Hepatocyte (in vitro differentiated cells): ENCODE results near the gene SPAG6. TPM values are rescaled to one million over a fixed set of nuclear protein-coding genes. Genes with fewer than 3 reads are reported as not detected.

Experiments
- DNase-seq: peaks from one replicate; pipeline ENCODE4 v3.0.0-alpha.2; 2016; ENCODE audit warnings: low spot score
- H2AFZ ChIP-seq: fragments of 200-600 bp; sonication (generic); 2 replicates; pipeline ENCODE4 v1.6.0; 2016; ENCODE audit warnings: antibody characterized with exemption, mild to moderate bottlenecking
- H3K27ac ChIP-seq: fragments of 200-600 bp; sonication (generic); 2 replicates; pipeline ENCODE4 v1.5.1; 2016; ENCODE audit warnings: mild to moderate bottlenecking
- H3K27me3 ChIP-seq: fragments of 200-600 bp; sonication (generic); 2 replicates; pipeline ENCODE4 v1.6.1; 2016
- H3K36me3 ChIP-seq: fragments of 200-600 bp; sonication (generic); replicated peaks from 2 replicates; pipeline ENCODE4 v1.5.1; 2016; ENCODE audit warnings: low read depth; ENCODE audit not compliant: insufficient read depth
- H3K4me1 ChIP-seq: fragments of 200-600 bp; sonication (generic); 2 replicates; pipeline ENCODE4 v1.5.1; 2016; ENCODE audit warnings: mild to moderate bottlenecking, moderate library complexity; ENCODE audit not compliant: insufficient read depth
- H3K4me2 ChIP-seq: fragments of 200-600 bp; sonication (generic); 2 replicates; pipeline ENCODE4 v1.6.0; 2016
- H3K4me3 ChIP-seq: fragments of 200-600 bp; sonication (generic); 2 replicates; pipeline ENCODE4 v1.5.1; 2016; ENCODE audit warnings: mild to moderate bottlenecking
- H3K79me2 ChIP-seq: fragments of 200-600 bp; sonication (generic); 2 replicates; pipeline ENCODE4 v1.6.0; 2017; ENCODE audit warnings: mild to moderate bottlenecking
- H3K9me2 ChIP-seq: fragments of 200-600 bp; sonication (generic); replicated peaks from 2 replicates; pipeline ENCODE4 v1.6.0; 2017; ENCODE audit warnings: mild to moderate bottlenecking; ENCODE audit not compliant: insufficient read depth
- H3K9me3 ChIP-seq: fragments of 200-600 bp; sonication (generic); 2 replicates; pipeline ENCODE4 v1.5.1; 2016; ENCODE audit warnings: low read depth, mild to moderate bottlenecking
- H4K20me1 ChIP-seq: fragments of 200-600 bp; sonication (generic); 2 replicates; pipeline ENCODE4 v1.6.0; 2016; ENCODE audit warnings: mild to moderate bottlenecking; ENCODE audit not compliant: insufficient read depth, poor library complexity, severe bottlenecking
- EZH2 ChIP-seq: fragments of 200-600 bp; sonication (generic); IDR thresholded peaks from 2 replicates; pipeline ENCODE4 v1.6.1; 2016; ENCODE audit warnings: antibody characterized with exemption, mild to moderate bottlenecking, borderline replicate concordance
- EZH2phosphoT487 ChIP-seq: fragments of 200-600 bp; sonication (generic); IDR thresholded peaks from one replicate; pipeline ENCODE4 v1.6.1; 2018; ENCODE audit warnings: antibody characterized with exemption, mild to moderate bottlenecking, low read depth, moderate library complexity; ENCODE audit not compliant: unreplicated experiment, severe bottlenecking
- WGBS: methylation state at CpG from one replicate; pipeline ENCODE4 v1.1.6; 2016; ENCODE audit warnings: low lambda C conversion rate; ENCODE audit errors: missing lambda C conversion rate; 5-methylcytosine and 5-hydroxymethylcytosine counted together
- polyA plus RNA-seq: library from polyadenylated mRNA; unstranded; fragments of >200 nt; fragmentation: Nextera tagmentation; extraction: Ambion mirVana; gene quantifications from 2 replicates; pipeline ENCODE4 v1.2.1, GENCODE V29; 2016
- total RNA-seq: library from RNA; depleted of rRNA; stranded (reverse); fragments of >200 nt; gene quantifications from 2 replicates; pipeline ENCODE4 v1.2.3, GENCODE V29; 2014
- TF ChIP-seq, protein P1 (sequence below): fragments of 200-600 bp; sonication (generic); IDR thresholded peaks from 2 replicates; pipeline ENCODE4 v1.5.1; 2016; ENCODE audit warnings: antibody characterized with exemption, mild to moderate bottlenecking; ENCODE audit not compliant: poor library complexity

Gene SPAG6
- total and polyA plus RNA-seq, 2 experiments from 2014 or later: 0.17 TPM; not detected in 1

DNA sequence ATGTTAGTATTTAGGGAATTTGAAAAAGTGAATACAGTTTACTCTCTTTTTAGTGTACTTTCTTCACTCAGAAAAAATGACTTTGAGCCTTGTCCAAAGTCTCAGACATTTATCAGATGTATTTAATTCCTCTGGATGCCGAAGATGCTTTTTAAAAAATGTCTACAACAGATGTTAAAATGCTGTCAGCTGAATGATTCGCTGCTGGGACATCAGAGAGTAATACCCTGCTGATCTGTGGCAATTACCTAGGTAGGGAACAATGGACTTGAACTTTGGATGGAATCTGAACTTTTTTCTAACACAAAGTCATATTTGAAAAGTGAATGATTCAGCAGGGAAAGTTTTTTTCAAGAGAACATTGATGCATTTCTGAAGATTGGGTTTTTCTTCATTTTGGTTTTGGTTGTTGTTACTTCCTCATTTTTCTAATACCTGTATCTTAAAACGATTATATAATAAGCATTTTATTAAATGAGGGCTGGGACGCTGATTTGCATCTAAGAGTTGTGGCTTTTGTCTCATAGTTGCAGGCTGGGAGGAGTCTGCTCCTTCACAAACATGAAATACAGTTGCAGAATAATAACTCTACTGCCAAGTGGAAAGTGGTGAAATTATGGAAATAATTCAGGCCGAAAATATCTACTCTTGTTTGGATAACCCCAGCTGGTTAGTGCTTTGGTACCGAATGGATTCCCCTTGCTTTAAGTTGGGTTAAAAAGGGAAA, 98.0 kb downstream of the SPAG6 start:
- Histone ChIP-seq H3K4me1 (peaks cover 24% of the 10 kb centered on the region), H4K20me1 (no peaks in the 10 kb centered on the region), H3K79me2 (peaks cover 15% of the 10 kb centered on the region), H3K36me3 (no peaks in the 10 kb centered on the region), H3K27ac (no peak overlapping the region), H3K4me2 (no peak overlapping the region), H3K9me2 (no peaks in the 10 kb centered on the region), H3K4me3 (no peak overlapping the region), H2AFZ (no peak overlapping the region), H3K9me3 (no peaks in the 10 kb centered on the region), H3K27me3 (no peaks in the 10 kb centered on the region)
- no peak for TF ChIP-seq EZH2phosphoT487
- DNase-seq: no peak
- WGBS: 68% methylated on average over 6 of the region's 6 CpGs

DNA sequence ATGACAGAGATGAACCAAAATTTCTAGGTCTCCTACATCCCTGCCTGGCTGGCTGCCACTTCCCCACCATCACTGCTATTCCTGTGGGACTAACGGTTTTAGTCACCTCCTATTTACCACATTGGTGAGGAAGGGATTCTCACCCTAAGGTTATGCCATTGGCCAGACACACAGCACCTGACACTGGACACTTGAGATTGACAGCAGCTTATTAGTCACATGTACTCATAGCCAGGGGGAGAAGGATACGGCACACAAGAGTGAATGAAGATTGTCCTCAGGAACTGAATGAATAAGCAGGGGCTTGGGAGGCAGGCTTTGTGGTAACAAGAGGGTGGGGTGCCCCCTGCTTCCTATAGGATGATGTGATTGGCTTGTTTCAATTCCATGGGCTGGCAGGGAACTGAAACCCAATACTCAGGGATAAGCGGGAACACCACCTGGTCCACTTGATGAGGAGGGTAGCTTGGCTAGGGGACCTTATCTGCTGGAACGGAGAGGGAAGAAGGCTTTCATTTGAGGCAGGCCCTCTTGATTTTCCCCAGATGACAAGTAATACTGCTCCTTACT, 99.0 kb downstream of the SPAG6 start:
- 90% methylated on average over 4 of the region's 4 CpGs for WGBS

DNA sequence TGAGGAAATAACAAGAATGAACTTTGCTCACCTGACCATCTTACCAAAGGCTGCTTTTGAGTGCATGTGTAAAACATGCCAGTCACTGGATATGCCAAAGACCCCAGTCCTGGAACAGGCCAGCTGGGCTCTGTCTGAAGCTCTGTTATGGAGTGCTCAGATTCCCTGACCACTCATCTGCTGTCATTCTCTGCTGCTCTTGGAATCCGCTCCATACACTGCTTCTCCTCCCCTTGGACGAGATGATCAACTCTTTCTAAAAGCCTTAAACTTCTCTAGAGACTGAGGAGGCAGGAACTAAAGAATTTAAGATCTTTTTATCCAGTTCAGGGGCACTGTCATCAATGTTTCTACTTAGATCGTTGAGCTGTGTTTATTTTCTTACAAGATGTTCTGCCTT, 100.2 kb downstream of the SPAG6 start:
- no peaks in the 10 kb centered on the region for H3K36me3 ChIP-seq
- H3K27ac ChIP-seq: peak overlapping the region; percentile 17
- no peaks in the 10 kb centered on the region for H3K9me2 ChIP-seq
- H3K79me2 ChIP-seq: no peaks in the 10 kb centered on the region
- H3K4me2 ChIP-seq: no peak overlapping the region
- H4K20me1 ChIP-seq: no peaks in the 10 kb centered on the region
- 38% methylated on average over 3 of the region's 3 CpGs for WGBS
- H3K9me3 ChIP-seq: no peaks in the 10 kb centered on the region
- no peak overlapping the region for H3K4me3 ChIP-seq
- H3K27me3 ChIP-seq: no peaks in the 10 kb centered on the region
- peaks cover 18% of the 10 kb centered on the region for H3K4me1 ChIP-seq
- DNase-seq: no peak
- TF ChIP-seq, protein P1, sequence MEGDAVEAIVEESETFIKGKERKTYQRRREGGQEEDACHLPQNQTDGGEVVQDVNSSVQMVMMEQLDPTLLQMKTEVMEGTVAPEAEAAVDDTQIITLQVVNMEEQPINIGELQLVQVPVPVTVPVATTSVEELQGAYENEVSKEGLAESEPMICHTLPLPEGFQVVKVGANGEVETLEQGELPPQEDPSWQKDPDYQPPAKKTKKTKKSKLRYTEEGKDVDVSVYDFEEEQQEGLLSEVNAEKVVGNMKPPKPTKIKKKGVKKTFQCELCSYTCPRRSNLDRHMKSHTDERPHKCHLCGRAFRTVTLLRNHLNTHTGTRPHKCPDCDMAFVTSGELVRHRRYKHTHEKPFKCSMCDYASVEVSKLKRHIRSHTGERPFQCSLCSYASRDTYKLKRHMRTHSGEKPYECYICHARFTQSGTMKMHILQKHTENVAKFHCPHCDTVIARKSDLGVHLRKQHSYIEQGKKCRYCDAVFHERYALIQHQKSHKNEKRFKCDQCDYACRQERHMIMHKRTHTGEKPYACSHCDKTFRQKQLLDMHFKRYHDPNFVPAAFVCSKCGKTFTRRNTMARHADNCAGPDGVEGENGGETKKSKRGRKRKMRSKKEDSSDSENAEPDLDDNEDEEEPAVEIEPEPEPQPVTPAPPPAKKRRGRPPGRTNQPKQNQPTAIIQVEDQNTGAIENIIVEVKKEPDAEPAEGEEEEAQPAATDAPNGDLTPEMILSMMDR: no peak
- TF ChIP-seq EZH2: no peak
- no peak for TF ChIP-seq EZH2phosphoT487
- peak overlapping the region; percentile 37 for H2AFZ ChIP-seq

More for the DNA sequence above, 99.0 kb downstream of the SPAG6 start:
- DNase-seq: no peak
- Histone ChIP-seq H3K4me3 (no peak overlapping the region), H4K20me1 (no peaks in the 10 kb centered on the region), H3K9me2 (no peaks in the 10 kb centered on the region), H3K79me2 (peaks cover 5% of the 10 kb centered on the region), H3K4me1 (peaks cover 18% of the 10 kb centered on the region), H3K27ac (no peak overlapping the region), H3K4me2 (no peak overlapping the region), H3K9me3 (no peaks in the 10 kb centered on the region), H3K27me3 (no peaks in the 10 kb centered on the region), H2AFZ (no peak overlapping the region), H3K36me3 (no peaks in the 10 kb centered on the region)
- TF ChIP-seq EZH2: no peak
- TF ChIP-seq, protein P1: no peak
- no peak for TF ChIP-seq EZH2phosphoT487

DNA sequence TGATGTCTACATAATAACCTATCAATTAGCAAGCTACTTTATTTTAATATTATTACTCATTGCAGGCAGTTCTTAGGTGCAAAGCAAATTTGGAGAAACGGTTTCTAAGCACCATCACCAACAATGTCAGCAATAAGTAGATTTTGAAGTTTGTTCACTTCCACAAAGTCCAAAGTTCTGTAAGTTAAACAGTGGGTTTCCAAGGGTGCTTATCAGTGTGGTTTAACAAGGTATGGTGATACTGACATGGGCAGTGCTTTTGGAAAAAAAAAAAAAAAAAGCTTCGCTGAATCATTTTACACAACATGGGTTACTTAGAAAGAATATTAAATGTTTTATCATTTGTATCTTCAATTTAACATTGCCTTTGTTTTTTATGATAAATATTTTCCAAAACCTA, 101.8 kb downstream of the SPAG6 start:
- DNase-seq: peak; percentile 36
- no peak overlapping the region for H3K4me3 ChIP-seq
- peak overlapping the region; percentile 4 for H3K27ac ChIP-seq
- 50% methylated on average over 2 of the region's 2 CpGs for WGBS
- peaks cover 18% of the 10 kb centered on the region for H3K4me1 ChIP-seq
- H3K9me3 ChIP-seq: no peaks in the 10 kb centered on the region
- TF ChIP-seq EZH2phosphoT487 (no peak), EZH2 (no peak)
- TF ChIP-seq, protein P1: no peak
- no peaks in the 10 kb centered on the region for H3K9me2 ChIP-seq
- peak overlapping the region; percentile 14 for H3K4me2 ChIP-seq
- H3K27me3 ChIP-seq: no peaks in the 10 kb centered on the region
- no peaks in the 10 kb centered on the region for H3K36me3 ChIP-seq
- no peak overlapping the region for H2AFZ ChIP-seq
- H4K20me1 ChIP-seq: no peaks in the 10 kb centered on the region
- H3K79me2 ChIP-seq: no peaks in the 10 kb centered on the region
